Measurements from ENCODE around the gene TNPO2.

TNPO2 gene

DNA sequence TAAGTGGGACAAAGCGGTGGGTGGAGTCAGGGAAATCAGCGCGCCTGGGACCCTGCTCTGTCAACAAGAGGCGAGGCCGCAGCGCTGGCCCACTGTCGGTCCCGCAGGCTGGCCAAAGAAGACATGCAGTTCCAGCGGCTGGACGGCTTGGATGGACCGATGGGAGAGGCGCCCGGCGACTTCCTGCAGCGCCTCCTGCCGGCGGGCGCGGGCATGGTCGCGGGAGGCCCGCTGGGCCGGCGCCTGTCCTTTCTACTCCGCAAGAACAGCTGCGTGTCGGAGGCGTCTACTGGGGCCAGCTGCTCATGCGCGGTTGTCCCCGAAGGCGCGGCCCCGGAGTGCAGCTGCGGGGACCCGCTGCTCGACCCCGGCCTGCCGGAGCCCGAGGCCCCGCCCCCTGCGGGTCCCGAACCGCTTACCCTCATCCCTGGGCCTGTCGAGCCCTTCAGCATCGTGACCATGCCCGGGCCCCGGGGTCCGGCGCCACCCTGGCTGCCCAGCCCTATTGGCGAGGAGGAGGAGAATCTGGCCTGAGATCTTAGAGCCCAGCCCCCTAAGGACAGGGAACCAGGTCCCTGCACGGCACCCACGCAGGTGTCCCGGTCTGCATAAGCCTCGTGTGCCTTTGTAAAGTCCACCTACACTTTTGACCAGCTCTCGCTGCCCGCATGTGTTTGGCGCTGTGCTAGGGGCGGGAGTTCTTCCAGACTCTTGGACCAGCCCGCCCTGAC lies 34.0 kb upstream of the TNPO2 start:
- POLR2A ChIA-PET: interaction anchor here (0.6 to 1.2 kb wide), 6 partner anchors 8 to 34 kb away, joined by 3 to 4 read pairs (median 4); partner anchors contain the start of genes GET3 and JUNB
- CTCF ChIA-PET: interaction anchor here (0.7 to 31.4 kb wide), 28 partner anchors 5 to 193 kb away, joined by 3 to 1565 read pairs (median 6); partner anchors contain the start of genes BEST2, DNASE2, FBXW9 and GET3
- H3K4me3 ChIP-seq (ENCODE audit: low read depth, low read length): peak overlapping the region; percentile 50
- no peak for DNase-seq (ENCODE audit: low read depth, low spot score)
- TF ChIP-seq, protein P1, sequence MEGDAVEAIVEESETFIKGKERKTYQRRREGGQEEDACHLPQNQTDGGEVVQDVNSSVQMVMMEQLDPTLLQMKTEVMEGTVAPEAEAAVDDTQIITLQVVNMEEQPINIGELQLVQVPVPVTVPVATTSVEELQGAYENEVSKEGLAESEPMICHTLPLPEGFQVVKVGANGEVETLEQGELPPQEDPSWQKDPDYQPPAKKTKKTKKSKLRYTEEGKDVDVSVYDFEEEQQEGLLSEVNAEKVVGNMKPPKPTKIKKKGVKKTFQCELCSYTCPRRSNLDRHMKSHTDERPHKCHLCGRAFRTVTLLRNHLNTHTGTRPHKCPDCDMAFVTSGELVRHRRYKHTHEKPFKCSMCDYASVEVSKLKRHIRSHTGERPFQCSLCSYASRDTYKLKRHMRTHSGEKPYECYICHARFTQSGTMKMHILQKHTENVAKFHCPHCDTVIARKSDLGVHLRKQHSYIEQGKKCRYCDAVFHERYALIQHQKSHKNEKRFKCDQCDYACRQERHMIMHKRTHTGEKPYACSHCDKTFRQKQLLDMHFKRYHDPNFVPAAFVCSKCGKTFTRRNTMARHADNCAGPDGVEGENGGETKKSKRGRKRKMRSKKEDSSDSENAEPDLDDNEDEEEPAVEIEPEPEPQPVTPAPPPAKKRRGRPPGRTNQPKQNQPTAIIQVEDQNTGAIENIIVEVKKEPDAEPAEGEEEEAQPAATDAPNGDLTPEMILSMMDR (IDR thresholded peaks at IDR 0.05; ENCODE audit: insufficient read depth, low read length, missing control alignments): peak; percentile 82

DNA sequence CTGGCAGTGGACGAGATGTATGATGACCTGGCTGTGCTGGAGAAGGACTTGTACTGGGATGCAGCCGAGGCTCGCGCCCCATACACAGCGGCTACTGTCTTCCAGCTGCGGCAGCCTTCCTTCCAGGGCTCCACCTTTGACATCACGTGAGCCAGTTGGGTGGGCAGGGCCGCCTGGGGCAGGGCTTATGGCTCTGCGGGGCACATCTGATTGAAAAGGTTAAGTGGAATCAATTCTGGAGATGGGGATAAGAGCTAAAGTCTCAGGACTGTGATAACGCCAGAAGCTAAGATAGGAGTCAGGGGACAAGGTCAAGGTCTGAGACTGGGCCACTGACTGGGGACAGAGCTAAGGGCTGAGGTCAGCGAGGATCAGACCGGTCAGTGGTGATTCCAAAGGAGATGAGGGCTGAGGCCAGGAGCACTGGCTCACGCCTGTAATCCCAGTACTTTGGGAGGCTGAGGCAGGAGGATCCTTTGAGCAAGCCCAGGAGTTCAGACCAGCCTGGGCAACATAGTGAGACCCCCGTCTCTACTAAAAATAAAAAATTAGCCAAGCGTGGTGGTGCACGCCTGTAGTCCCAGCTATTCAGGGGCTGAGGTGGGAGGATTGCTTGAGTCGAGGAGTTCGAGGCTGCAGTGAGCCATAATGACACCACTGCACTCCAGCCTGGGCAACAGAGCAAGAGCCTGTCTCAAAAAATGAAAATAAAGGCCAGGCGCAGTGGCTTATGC lies 32.6 kb upstream of the TNPO2 start:
- CTCF ChIA-PET: interaction anchor here (1.0 to 31.4 kb wide), 11 partner anchors 6 to 116 kb away, joined by 3 to 1565 read pairs (median 15); partner anchors contain the start of genes BEST2, GET3, HOOK2 and JUNB
- TF ChIP-seq, protein P1 (IDR thresholded peaks at IDR 0.05; ENCODE audit: insufficient read depth, low read length, missing control alignments): no peak
- no peak overlapping the region for H3K4me3 ChIP-seq (ENCODE audit: low read depth, low read length)
- POLR2A ChIA-PET: no interaction called here
- DNase-seq (ENCODE audit: low read depth, low spot score): no peak

DNA sequence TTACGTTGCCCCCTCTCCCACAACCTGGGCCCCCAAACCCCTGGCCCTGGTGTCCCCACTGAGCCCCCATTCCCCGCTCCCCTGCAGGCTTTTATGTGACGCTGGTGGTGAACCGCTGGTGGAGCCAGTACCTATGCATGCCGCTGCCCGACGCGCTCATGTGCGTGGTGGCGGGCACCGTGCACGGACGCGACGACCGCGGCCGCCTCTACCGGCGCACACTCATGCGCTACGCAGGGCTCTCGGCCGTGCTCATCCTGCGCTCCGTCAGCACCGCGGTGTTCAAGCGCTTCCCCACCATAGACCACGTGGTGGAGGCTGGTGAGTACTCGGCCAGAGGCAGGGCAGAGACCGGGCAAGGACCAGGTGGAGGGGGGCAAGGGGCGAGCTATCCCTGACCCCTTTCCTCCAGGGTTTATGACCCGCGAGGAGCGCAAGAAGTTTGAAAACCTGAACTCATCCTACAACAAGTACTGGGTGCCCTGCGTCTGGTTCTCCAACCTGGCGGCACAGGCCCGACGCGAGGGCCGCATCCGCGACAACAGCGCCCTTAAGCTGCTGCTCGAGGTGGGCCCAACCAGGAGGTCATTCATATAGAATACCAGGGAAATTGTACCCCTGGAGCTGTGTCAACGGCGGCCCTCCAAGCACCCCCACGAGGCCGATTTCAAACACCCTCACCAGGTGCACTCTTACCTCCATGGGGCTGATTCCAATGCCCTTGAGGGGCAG lies 30.9 kb upstream of the TNPO2 start:
- no peak for DNase-seq (ENCODE audit: low read depth, low spot score)
- ChIA-PET POLR2A (interaction anchor here (0.6 kb wide), 1 partner anchor 13 kb away, joined by 4 read pairs; no protein-coding TSS in a partner anchor), CTCF (interaction anchor here (1.4 to 31.4 kb wide), 6 partner anchors 8 to 94 kb away, joined by 3 to 1565 read pairs (median 542); partner anchors contain the start of genes BEST2, GET3, HOOK2 and JUNB)
- TF ChIP-seq, protein P1 (IDR thresholded peaks at IDR 0.05; ENCODE audit: insufficient read depth, low read length, missing control alignments): no peak
- H3K4me3 ChIP-seq (ENCODE audit: low read depth, low read length): no peak overlapping the region

DNA sequence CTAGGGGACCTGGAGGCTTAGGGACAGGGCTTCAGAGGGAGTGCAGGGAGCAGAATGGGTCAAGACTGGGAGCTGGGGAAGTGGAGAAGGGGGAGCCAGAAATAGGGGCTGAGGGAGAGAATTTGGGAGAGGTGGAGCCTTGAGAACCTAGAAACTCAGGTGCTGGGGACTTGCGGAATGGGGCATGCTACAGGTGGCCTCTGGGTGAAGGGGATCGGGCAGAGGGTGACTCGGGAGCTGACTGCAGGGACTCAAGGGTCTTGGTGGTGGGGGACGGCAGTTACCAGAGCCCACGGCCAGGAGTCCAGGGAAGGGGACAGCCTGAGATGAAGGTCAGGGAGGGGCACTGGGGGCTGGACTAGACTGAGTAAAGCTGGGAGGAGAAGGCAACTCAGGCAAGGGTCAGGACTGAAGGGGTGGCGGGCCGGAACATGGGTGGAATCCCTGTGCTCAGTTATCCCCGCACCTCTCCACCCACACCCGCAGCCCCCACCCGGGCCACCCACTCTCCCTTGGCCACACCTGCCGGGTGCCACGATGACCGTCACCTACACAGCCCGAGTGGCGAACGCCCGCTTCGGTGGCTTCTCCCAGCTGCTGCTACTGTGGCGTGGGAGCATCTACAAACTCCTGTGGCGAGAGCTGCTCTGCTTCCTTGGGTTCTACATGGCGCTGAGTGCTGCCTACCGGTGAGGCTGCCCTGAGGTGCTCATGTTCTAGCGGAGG lies 28.5 kb upstream of the TNPO2 start:
- POLR2A ChIA-PET: interaction anchor here (0.6 to 1.5 kb wide), 2 partner anchors 39 to 189 kb away, joined by 3 to 5 read pairs; partner anchors contain the start of gene JUNB
- CTCF ChIA-PET: interaction anchor here (0.6 to 31.4 kb wide), 5 partner anchors 10 to 95 kb away, joined by 3 to 1565 read pairs (median 10); partner anchors contain the start of genes JUNB, PRDX2, RNASEH2A and THSD8
- TF ChIP-seq, protein P1 (IDR thresholded peaks at IDR 0.05; ENCODE audit: insufficient read depth, low read length, missing control alignments): no peak
- no peak for DNase-seq (ENCODE audit: low read depth, low spot score)
- H3K4me3 ChIP-seq (ENCODE audit: low read depth, low read length): no peak overlapping the region

DNA sequence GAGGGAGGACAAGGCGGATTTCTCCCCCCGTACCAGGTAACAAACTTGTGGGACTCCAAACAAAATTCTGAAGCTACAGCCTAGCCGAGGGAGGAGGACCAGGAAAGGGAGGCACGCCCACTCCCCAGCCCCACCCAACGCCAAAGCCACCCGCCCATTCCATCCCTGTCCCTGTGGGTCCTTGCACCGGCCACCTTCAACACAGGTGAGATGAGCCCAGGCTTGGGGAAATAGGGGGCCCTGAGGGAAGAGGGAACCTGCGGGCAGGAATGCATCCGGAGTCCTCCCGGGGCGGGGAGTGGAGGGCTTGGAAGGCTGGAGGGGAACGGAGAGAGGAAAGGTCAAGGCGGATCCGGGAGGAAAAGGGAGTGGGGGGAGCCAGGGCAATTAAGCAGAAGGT lies 27.9 kb upstream of the TNPO2 start, which contains the start of gene BEST2:
TSS of gene BEST2 (plus strand) at position 157 of the 400 bp plus-strand sequence. CDS start 802 bp downstream, outside the sequence.
- no peak within 1 kb of the TSS for H3K4me3 ChIP-seq (ENCODE audit: low read depth, low read length)
- CTCF ChIA-PET: interaction anchor here (29.3 to 31.4 kb wide), 2 partner anchors 11 to 47 kb away, joined by 660 to 1565 read pairs; partner anchors contain the start of genes JUNB, PRDX2, RNASEH2A and THSD8

More for the DNA sequence above, 27.9 kb upstream of the TNPO2 start, which contains the start of gene BEST2:
- POLR2A ChIA-PET: interaction anchor here (0.6 kb wide), 1 partner anchor 190 kb away, joined by 3 read pairs; no protein-coding TSS in a partner anchor
- no peak for DNase-seq (ENCODE audit: low read depth, low spot score)
- TF ChIP-seq, protein P1 (IDR thresholded peaks at IDR 0.05; ENCODE audit: insufficient read depth, low read length, missing control alignments): no peak
